Inflammatory macrophage treated with lipopolysaccharide for 1 hour (primary cell): ENCODE results near the gene APBB2.

Experiments
- DNase-seq, 2 donors: peaks; one replicate each; pipeline ENCODE4 v3.0.0-alpha.2; 2020 to 2022

Gene APBB2

DNA sequence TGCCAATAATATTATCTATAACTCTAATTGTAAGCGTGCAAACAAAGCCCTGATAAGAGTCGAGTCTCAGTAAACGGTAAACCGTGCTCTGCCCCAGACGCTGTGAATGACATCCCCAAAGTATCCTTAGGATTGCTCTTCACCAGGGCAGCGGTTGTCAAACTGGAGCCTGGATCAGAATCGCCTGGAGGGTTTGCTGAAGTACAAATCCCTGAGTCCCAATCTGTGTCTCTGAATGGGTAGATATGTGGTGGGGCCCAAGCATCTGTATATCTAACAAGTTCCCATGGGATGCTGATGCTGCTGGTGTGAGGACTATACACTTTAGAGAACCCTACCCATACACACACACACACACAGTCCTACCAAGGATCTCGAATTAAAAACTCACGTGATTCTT lies 813 bp upstream of the APBB2 start:
- DNase-seq: no peak

- DNase-seq: no peak
Observed at GRCh38 chr4:41214825-41215146, 444 bp upstream of the APBB2 start.

DNA sequence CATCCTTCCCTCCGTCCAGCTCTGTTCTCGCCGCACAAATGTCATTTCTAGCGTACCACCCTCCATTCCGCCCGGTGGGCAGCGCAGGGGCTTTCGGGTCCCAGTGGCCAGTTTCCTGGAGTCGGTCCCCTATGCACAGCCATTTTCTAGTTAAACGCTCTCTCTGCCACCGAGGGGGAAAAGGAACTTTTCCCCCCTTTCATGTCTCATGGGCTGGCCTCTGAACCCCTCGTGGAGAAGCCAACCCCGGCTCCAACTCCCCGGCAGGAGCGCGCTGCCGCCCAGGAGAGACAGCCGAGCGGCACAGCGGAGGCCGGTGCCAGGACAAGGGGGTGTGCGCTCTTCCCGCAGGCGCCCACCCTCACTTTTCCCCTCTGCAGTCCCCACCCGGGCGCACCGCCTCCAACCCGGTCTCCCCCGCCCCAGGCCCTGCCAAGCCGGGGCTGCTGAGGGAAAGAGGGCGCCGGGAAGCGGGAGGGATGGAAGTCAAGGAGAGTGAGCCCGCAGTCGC lies 662 bp downstream of the APBB2 start:
- DNase-seq: no peak

DNA sequence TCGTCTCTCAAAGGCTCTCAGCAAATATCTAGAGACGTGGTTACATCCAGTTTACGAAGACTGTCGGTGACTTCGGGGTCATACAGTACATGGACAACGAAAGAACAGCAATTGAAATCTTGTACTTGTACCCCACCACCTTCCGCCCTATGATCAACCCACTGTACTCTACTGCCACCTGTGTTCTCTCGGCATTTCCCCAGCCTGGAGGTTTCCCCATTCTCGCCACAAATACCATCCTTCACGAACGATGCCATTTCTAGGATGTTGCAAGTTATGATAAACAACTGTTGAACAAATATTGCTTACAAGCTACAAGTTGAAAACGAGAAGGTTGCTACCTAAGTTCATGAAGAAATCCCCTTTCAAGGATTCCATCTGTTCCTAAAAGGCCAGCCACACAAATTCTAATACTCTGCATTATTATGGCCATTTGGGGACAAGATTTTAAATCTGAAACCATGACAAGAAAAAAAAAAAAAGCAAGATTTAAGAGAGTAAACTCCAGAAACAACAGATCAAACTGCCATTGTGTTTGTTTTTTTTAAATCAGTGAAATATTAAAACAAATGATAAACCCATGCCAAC lies 1.6 kb downstream of the APBB2 start:
- DNase-seq: peak; percentile 31 to 36

DNA sequence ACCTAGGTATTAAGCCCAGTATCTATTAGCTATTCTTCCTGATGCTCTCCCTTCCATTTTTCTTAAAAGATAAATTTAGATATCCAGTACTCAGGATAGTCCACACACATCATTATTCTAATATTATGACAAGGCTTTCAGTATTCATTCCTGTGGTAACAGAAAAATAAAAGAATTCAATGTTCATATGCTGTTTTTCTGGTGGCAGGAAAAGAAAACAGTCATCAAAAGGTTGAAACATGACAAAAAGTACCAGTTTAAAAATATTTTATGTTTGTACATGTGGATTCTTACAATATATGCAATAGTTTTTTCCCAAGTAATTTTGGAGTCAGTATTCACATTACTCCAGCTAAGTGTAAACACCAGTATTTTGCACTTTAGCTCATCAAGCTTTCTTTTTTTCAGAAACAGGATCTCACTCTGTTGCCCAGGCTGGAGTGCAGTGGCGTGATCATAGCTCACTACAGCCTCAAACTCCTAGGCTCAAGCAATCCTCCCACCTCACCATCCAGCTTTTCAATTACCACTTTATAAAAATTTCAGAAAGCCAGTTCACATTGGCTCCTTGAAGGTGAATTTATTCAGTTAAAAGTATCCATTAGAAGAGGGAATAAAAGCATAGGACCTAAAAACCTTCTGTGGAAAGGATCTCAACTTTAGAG lies 2.3 kb downstream of the APBB2 start:
- DNase-seq: no peak

GRCh38 chr4:41209901-41210300 lies 4.4 kb downstream of the APBB2 start:
- no peak for DNase-seq

- no peak for DNase-seq
Observed at GRCh38 chr4:41209187-41209586, 5.2 kb downstream of the APBB2 start.

DNA sequence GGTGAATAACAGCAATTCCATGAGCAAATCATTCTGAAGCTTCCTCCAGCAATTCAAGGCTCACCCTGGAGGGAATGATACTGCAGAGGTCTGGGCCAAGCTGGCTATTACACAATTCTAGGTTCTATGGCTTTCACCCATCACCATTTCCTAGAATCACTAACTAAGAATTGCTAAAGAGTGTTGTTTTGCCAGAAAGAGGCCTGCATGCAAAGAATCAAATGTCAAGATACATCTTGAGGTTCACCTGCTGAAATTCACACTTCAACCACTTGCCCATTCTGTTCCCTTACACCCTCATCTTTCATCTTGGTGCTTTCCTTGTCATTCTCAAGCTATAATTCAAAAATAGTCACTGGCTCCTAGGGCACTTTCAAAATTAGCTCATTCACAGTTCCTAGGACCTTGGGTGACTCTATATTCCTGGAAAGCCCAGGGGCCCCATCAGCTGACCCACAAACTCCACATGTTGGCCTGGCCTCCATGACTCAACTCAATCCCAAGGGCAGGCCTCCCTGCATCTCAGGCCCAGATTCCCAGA lies 7.0 kb downstream of the APBB2 start:
- DNase-seq: peak; percentile 22 to 72

- DNase-seq: peak in 1 of 2 donors; percentile 29
Observed at GRCh38 chr4:41205854-41206460, 8.4 kb downstream of the APBB2 start.

DNA sequence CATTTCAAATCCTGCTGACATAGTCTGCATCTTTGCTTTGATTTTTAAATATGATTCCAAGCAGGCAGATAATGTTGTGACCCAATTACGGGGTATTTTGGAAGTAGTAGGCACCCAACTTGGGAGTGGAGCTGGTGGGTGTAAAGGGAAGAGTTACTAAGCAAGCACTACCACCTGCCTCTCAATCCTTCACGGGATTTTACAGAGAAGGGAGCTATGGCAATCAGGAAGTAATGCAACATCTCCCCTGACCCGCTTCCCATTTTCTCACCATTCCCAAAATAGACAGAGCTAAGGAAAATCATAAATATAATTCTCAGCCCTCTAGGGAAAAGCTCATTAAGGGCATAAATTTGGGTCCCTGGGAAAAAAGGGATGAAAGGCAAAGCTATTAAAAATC lies 9.2 kb downstream of the APBB2 start:
- peak; percentile 16 to 76 for DNase-seq

GRCh38 chr4:41204400-41204978 lies 9.9 kb downstream of the APBB2 start:
- DNase-seq: no peak

DNA sequence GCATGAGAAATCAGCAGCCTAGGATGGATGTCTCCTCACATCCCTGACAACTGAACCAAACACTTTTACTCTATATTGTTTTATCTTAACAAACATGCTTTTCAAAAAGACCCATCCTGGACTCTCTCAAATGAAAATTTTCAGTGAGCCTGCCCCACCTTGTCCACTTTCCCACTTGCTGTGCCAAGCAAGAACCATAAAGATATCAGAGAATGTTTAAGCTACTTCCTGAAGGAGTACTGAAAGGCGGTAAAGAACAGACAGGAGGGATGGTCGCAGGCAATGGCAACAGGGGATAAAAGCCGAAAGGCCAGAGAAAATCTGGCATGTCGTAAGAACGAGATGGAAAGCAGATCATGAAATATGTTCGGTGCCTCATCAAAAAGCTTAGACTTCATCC lies 10.5 kb downstream of the APBB2 start:
- DNase-seq: no peak

- DNase-seq: peak; percentile 19 to 56
Observed at GRCh38 chr4:41202820-41203568, 11.3 kb downstream of the APBB2 start.

DNA sequence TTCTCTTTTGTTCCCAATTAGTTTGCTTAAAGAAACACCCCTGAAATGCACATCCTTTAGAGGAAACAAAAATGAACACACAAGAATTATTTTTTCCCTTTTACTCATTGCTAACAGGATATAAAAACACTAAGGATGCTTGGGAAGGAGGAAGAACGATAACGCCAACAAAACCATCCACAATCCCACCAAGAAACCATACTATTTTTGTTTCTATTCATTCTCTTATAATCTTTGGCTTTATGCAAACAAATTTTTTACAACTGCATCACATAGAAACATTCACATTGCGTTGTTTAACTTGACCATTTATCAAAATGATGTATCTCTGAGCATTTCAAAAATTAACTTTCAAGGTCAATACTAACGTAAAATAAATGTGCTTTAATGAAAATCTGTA lies 12.0 kb downstream of the APBB2 start:
- no peak for DNase-seq

DNA sequence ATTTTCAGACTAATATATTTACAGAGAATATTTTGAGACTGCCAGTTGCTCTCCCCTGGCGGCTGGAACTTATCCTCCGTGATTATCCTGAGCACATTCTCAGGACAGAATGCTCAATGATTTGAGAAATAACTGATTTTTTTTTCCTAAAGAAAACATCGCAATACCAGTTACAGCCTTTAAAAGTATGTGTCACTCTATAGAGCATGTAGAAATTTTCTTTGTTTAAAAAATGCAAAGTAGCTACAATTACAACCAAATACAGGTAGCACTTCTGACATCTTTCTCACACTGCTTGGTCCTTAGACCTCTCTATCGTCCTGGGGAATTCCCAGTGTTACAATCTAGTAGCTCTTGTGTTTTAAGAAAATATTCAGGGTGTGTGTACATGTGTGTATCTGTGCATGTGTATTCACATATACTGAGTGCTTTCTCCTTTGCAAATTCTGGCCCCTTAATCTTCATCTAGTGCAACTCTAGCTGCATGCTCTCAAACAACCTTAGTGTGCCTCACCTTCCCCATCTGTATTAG lies 13.8 kb downstream of the APBB2 start:
- no peak for DNase-seq

DNA sequence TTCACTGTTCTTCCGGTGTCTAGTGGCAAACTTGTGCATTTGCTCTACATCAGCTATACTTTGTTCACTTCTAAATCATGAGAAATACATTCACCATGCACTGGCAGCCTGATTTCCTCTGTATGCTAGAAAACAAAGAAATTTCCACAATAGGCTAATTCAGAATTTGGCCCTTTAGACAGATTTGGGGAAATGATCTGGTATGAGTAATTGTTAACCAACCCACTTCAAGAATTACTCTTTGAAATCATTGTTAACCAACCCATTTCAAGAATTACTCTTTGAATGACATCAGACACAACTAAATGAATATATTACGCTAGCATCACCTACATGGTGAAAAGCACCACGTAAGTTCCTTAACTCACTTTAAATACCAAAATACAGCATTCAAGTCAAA lies 14.6 kb downstream of the APBB2 start:
- peak; percentile 24 to 69 for DNase-seq

GRCh38 chr4:41197996-41198395 lies 16.3 kb downstream of the APBB2 start:
- DNase-seq: no peak

DNA sequence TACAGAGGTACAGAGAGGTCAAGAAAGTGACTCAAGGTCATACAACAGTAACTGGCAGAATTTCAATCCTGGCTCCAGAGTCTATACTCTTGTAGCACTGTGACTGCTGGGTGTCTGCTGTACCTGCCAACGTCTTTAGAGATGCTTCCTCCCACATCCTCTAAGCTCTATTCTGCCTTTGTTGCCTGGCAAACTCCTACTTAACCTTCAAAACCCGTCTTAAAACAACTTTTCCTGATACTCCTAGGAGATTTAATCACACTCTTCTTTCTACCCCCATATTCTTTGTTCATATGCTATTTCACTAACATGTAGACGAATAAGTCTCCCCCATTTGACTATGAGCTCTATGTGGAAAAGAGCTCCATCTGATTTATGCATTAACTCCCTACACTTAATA lies 16.8 kb downstream of the APBB2 start:
- DNase-seq: no peak

DNA sequence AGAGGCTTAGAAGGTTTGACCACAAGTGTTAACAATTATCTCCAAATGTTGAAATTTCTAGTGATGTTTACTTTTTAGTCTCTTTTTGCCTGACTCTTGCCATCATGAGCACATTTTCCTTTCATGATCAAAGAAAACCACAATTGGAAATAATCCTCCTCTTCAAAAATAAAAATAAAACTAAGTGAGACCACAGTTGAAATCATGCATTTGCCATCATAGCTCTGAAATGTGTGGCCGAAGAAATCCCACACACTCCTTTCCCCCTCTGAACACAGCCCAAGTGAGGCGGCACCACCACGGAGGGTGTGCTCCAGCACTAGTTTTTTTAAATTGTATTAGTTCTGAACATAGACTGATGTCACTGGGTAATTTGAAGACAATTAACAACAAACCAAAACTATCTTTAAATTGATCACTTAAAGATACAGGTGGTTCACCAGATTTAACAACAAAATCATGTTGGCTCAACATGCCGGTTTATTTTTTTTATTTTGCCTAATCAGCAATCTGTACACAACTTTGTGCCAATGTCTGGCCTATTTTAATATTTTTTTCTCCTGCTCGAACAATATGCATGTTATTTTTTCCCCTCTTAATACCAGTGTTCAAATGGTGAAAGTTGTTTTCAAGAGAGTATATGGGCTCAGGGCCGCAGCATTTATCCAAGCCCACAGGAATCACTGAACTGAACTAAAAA lies 17.6 kb downstream of the APBB2 start:
- no peak for DNase-seq

DNA sequence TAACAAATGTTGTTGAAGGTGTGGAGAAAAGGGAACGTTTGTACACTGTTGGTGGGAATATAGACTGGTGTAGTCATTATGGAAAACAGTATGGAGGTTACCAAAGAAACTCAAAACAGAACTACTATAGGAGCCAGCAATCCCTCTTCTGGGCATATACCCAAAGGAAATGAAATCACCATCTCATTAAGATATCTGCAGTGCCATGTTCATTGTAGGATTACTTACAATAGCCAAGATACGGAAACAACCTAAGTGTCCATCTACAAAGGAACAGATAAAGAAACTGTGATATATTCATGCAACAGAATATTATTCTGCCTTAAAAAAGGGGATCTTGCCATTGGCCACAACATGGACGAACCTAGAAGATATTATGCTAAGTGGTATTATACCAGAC lies 22.2 kb downstream of the APBB2 start:
- DNase-seq: no peak

- DNase-seq: no peak
Observed at GRCh38 chr4:41189666-41190065, 24.7 kb downstream of the APBB2 start.

DNA sequence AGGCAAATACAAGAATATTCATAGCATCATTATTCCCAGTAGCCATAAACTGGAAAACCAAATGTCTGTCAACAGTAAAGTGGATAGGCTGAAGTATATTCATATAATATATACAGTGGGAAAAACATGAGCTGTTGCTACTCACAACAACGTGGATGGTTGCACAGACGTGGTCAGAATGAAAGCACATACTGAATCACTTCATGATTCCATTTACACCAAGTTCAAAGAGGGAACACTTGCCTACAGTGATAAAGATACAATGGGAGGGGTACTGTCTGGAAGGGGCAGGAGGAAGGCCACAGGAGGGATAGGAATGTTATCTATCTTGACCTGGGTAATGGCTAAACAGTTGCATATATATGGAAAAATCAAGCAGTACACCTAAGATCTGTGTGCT lies 25.3 kb downstream of the APBB2 start:
- no peak for DNase-seq
